Measurements from ENCODE around the gene TAS2R9.

- TF ChIP-seq YY1 (IDR thresholded peaks at IDR 0.05; ENCODE audit: insufficient read depth, insufficient read length) = no peak
- no peak for TF ChIP-seq ZNF274 (IDR thresholded peaks at IDR 0.05; ENCODE audit: low read depth, low read length)
Observed at GRCh38 chr12:10811883-10812536, 2.0 kb upstream of the TAS2R9 start.
